Measurements from ENCODE around the gene COPS3.
"Not testable (repeated sequence)": the region's sequence is repeated elsewhere in the genome, so short reads cannot be mapped to it uniquely, and the experiment has no call there.

COPS3 gene

GRCh38 chr17:17301659-17302058 is 20.6 kb upstream of the COPS3 start:
- not testable (repeated sequence) for DNase-seq (ENCODE audit: low read depth)

DNA sequence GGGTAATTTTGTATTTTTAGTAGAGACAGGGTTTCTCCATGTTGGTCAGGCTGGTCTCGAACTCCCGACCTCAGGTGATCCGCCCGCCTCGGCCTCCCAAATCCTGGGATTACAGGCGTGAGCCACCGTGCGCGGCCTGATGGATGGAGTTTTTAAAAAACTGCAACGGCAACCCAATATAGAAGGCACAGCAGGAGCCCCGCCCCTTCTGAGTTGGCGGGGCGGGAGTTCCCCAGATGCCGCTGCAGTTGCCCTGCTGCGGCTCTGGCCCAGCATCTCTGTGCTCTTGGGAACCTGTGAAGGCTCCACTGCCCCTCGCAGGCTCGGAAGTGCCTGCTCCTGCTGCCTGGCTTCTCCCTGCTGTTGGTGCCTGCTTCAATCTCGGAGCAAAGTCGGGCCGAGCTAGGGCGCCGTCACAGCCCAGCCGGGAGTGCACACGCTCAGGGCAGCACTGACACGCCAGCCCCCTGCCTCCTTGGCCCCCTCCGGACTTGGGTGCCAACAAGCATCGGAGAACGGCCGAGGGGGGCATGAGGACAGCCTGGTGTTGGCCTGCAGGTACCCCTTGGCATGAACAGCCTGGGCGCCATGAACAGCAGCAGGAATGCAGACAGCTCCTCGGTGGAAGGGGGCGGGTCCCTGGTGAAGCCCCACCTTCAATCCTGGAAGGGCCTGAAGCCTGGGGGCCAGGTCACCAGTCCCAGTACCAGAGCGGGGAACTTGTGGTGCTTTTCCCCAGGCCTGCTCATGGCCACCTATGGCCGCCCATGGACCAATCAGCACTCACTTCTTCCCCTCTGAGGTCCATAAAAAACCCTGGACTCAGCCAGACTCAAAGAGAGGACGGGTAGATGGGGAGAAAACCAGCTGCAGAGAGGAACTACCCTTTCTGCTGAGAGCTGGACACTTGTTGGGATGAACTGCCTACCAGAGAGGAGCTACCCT is 19.9 kb upstream of the COPS3 start:
- peak; percentile 77 for DNase-seq (ENCODE audit: low read depth)

DNA sequence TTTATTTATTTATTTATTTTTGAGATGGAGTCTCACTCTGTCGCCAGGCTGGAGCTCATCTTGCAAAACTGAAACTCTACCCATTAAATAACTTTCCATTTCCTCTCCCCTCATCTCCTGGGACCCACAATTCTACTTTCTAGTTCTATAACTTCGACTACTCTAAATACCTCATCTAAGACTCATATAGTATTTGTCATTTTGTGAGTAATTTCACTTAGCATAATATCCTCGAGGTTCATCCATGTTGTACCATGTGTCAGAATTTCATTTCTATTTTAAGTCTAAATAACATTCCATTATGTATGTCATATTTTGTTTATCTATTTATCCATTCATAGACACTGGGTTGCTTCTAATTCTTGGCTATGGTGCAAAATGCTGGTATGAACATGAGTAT is 17.1 kb upstream of the COPS3 start:
- no peak for DNase-seq (ENCODE audit: low read depth)

DNA sequence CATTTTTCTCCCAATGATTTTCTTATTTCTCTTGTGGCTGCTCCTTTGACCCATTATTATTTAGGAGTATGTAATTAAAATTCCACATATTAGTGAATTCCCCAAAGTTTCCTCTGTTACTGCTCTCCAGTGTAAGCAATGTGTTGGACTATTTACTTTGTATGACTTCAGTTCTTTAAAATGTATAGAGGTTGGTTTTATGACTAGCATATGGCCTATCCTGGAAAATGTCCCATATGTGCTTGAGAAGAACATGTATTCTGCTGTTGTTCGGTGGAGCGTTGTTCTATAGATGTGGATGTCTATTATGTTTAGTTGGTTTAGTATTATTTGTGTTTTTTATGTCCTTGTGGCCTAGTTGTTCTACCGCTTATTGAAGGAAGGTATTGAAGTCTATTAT is 16.2 kb upstream of the COPS3 start:
- no peak for DNase-seq (ENCODE audit: low read depth)

GRCh38 chr17:17295141-17295540 is 14.1 kb upstream of the COPS3 start:
- no peak for DNase-seq (ENCODE audit: low read depth)

DNA sequence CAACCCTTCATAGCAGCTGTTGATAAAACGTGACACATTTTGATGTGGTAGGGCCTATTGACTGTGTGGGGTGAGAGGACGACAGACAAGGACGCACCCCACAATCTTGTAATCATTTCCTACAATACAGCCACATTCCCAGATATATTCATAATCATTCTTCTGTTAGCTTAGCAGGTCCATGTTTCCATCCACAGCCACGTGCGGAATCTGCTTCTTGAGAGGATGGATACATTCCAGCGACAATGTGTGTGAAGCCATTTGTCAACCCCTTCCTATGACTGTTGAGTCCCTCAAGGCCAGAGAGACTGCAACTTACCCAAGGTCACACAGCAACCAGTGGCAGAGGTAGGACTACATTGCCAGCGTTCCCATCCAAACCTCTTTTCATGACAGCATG is 8.7 kb upstream of the COPS3 start:
- DNase-seq (ENCODE audit: low read depth): no peak

GRCh38 chr17:17289086-17289485 is 8.0 kb upstream of the COPS3 start:
- no peak for DNase-seq (ENCODE audit: low read depth)

- no peak for DNase-seq (ENCODE audit: low read depth)
Observed at GRCh38 chr17:17285951-17286350, 4.9 kb upstream of the COPS3 start.

GRCh38 chr17:17279316-17279715 is 1.7 kb downstream of the COPS3 start:
- DNase-seq (ENCODE audit: low read depth): no peak

DNA sequence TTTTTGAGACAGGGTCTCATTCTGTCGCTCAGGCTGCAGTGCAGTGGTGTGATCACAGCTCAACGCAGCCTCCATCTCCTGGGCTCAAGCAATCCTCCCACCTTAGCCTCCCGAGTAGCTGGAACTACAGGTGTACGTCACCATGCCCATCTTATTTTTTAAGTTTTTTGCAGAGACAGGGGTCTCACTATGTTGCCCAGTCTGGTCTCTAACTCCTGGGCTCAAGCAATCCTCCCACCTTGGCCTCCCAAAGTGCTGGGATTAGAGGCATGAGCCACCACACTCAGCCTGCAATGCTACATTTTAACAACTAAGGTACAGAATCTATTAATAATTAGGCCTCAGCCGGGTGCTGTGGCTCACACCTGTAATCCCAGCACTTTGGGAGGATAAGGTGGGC is 3.6 kb downstream of the COPS3 start:
- not testable (repeated sequence) for DNase-seq (ENCODE audit: low read depth)

DNA sequence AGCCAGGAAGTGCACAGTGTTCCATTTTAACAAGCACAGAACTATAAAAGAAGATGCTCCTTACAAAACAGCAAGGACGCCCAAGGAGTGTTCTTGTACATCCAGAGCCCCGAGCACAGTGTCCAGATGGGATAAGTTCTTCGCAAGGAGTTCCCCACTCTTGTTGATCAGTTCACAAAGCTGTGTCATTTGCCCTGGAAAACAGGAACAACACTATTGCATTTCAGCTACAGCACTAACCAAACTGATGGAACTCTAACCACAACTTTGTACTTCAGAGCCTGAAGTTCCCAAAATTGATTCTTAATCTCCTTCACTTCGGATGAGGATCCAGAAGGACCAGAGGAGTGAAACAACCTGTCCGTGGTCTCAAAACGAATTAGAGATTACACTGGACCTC is 5.1 kb downstream of the COPS3 start:
- DNase-seq (ENCODE audit: low read depth): no peak

- no peak for DNase-seq (ENCODE audit: low read depth)
Observed at GRCh38 chr17:17269926-17270773, 10.9 kb downstream of the COPS3 start.

- DNase-seq (ENCODE audit: low read depth): no peak
Observed at GRCh38 chr17:17264430-17264829, 16.6 kb downstream of the COPS3 start.

- no peak for DNase-seq (ENCODE audit: low read depth)
Observed at GRCh38 chr17:17258998-17259397, 22.0 kb downstream of the COPS3 start.

- no peak for DNase-seq (ENCODE audit: low read depth)
Observed at GRCh38 chr17:17258011-17258410, 23.0 kb downstream of the COPS3 start.

GRCh38 chr17:17256316-17256715 is 24.7 kb downstream of the COPS3 start:
- DNase-seq (ENCODE audit: low read depth): no peak

DNA sequence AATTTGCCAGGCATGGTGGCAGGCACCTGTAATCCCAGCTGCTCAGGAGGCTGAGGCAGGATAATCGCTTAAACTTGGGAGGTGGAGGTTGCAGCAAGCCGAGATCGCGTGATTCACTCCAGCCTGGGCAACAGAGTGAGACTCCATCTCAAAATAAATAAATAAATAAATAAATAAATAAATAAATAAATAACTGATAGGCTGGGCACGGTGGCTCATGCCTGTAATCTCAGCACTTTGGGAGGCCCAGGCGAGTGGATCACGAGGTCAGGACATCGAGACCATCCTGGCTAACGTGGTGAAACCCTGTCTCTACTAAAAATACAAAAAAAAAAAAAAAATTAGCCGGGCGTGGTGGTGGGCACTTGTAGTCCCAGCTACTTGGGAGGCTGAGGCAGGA is 25.4 kb downstream of the COPS3 start:
- not testable (repeated sequence) for DNase-seq (ENCODE audit: low read depth)

GRCh38 chr17:17254036-17254435 is 27.0 kb downstream of the COPS3 start:
- no peak for DNase-seq (ENCODE audit: low read depth)

DNA sequence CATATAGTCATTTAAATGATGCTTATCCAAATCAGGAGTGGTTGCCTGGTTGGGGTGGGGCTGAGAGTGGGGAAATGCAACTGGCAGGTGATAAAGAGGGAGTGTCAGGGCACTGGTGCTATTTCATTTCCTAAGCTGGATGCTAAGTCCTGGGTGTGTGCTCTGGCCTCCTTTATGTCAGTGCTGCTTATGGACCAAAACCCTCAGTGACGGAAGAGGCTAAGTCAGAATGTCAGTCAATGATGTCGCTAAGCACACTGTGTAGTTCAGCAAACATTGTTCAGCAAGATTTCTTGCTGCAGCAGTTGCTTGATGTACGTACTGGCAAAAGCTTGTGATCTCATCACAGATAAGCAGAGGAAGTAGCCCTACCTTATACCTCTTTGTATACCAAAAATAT is 27.6 kb downstream of the COPS3 start:
- DNase-seq (ENCODE audit: low read depth): no peak

GRCh38 chr17:17252149-17252661 is 28.8 kb downstream of the COPS3 start:
- DNase-seq (ENCODE audit: low read depth): peak; percentile 71

GRCh38 chr17:17246879-17247278 is 34.2 kb downstream of the COPS3 start:
- no peak for DNase-seq (ENCODE audit: low read depth)

- DNase-seq (ENCODE audit: low read depth): no peak
Observed at GRCh38 chr17:17243163-17243562, 37.9 kb downstream of the COPS3 start.

DNA sequence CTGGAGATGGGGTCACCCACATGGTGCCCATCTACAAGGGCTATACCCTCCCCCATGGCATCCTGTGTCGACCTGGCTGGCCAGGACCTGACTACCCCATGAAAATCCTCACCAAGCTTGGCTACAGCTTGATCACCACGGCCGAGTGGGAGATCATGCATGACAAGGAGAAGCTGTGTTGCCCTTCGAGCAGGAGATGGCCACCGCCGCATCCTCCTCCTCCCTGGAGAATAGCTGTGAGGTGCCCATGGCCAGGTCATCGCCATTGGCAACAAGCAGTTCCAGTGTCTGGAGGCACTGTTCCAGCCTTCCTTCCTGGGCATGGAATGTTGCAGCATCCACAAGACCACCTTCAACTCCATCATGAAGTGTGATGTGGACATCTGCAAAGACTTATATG is 38.8 kb downstream of the COPS3 start:
- no peak for DNase-seq (ENCODE audit: low read depth)

Measured in CMK (cell line).